ENCODE results near the gene TINAG. TPM values are rescaled to one million over a fixed set of nuclear protein-coding genes. Genes with fewer than 3 reads are reported as not detected.

Gene TINAG
- total and polyA plus RNA-seq, 2 of the 13 experiments (the other 11 are each of a cell fraction or from before 2014, with no cell fraction given), result 0.08 to 0.15 TPM

DNA sequence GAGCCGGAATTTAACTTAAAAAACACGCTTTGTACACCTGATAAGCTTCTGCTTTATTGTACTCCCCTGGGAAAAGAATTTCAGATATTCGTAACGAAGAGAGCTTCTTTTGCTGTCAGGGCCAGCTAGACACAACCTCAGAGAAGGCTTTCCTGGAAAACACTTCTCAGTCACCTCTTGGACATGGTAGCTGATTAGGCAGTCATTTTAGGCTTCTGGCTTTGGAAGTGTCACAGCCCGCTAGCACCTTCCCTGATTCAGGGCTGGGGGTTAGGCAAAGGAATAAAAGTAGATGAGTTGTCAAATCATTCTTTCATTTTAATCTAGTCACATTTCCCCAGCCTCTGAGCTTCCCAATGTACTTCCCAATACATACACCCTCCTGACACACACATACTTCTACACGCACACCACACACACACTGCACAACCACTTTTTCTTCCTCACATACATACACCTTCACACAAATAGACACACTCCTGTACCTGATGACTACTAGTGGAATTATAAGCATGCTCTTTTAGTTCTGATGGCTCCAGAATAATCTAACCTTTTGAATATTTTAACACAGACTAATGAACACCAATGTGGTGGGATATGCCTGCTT is 34.9 kb upstream of the TINAG start:
- Histone ChIP-seq H3K9ac (ENCODE audit: insufficient read depth, low read depth, low read length) (no peak overlapping the region), H3K36me3 (replicated peaks in 1 of 2; ENCODE audit: control insufficient read depth in 1 of 2, insufficient read depth in 2 of 2, low read length in 2 of 2) (no peaks in the 10 kb centered on the region), H3K27me3 (ENCODE audit: control insufficient read depth in 1 of 2, insufficient read depth in 2 of 2, low read length in 2 of 2) (no peaks in the 10 kb centered on the region), H4K20me1 (ENCODE audit: insufficient read depth, low read length) (no peaks in the 10 kb centered on the region), H3K9me3 (ENCODE audit: low read length) (no peaks in the 10 kb centered on the region), H3K79me2 (ENCODE audit: insufficient read depth, low read length) (no peaks in the 10 kb centered on the region), H3K4me3 (replicated peaks in 1 of 3; ENCODE audit: insufficient read depth in 1 of 3, low read depth in 2 of 3, low read length in 3 of 3) (no peak overlapping the region), H3K27ac (ENCODE audit: extremely low read length, insufficient read depth, low read length) (no peak overlapping the region), H3K4me1 (ENCODE audit: insufficient read depth, low read length) (no peaks in the 10 kb centered on the region), H2AFZ (ENCODE audit: low read length) (no peak overlapping the region), H3K4me2 (ENCODE audit: low read depth, low read length) (no peak overlapping the region)
- intact Hi-C loops (cut with micrococcal nuclease; ENCODE audit: unreplicated experiment) (no loop called here), in situ Hi-C loops (cut with HindIII; ENCODE audit: extremely low pct_ligation_motif_present, low pct_unique_long_range_greater_than_20kb) (no loop called here)
- ATAC-seq, result no peak
- BruUV-seq (replicated peaks), result no TSS peak
- TF ChIP-seq ZNF761 (CRISPR knock-in tag; conservative IDR thresholded peaks at IDR 0.05), result no peak
- TF ChIP-seq, protein P1, sequence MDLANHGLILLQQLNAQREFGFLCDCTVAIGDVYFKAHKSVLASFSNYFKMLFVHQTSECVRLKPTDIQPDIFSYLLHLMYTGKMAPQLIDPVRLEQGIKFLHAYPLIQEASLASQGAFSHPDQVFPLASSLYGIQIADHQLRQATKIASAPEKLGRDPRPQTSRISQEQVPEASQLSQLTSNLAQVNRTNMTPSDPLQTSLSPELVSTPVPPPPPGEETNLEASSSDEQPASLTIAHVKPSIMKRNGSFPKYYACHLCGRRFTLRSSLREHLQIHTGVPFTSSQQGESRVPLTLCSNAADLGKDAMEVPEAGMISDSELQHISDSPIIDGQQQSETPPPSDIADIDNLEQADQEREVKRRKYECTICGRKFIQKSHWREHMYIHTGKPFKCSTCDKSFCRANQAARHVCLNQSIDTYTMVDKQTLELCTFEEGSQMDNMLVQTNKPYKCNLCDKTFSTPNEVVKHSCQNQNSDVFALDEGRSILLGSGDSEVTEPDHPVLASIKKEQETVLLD (CRISPR knock-in tag; IDR thresholded peaks at IDR 0.05; ENCODE audit: low read depth), result no peak
- TF ChIP-seq ZNF570 (CRISPR knock-in tag; IDR thresholded peaks at IDR 0.05; ENCODE audit: borderline replicate concordance), result no peak
- no peak for TF ChIP-seq PLRG1 (conservative IDR thresholded peaks at IDR 0.05)
- no peak for TF ChIP-seq NAIF1 (CRISPR knock-in tag; IDR thresholded peaks at IDR 0.05; ENCODE audit: borderline replicate concordance)
- no peak for TF ChIP-seq ZNF136 (CRISPR knock-in tag; IDR thresholded peaks at IDR 0.05; ENCODE audit: low read depth)
- TF ChIP-seq ZNF253 (CRISPR knock-in tag; IDR thresholded peaks at IDR 0.05; ENCODE audit: borderline replicate concordance), result no peak
- TF ChIP-seq AGO1 (IDR thresholded peaks at IDR 0.05; ENCODE audit: low read depth, low read length, poor library complexity, severe bottlenecking), result no peak
- TF ChIP-seq, protein P2, sequence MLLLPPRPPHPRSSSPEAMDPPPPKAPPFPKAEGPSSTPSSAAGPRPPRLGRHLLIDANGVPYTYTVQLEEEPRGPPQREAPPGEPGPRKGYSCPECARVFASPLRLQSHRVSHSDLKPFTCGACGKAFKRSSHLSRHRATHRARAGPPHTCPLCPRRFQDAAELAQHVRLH (CRISPR knock-in tag; IDR thresholded peaks at IDR 0.05; ENCODE audit: borderline replicate concordance, low read depth), result no peak
- TF ChIP-seq ZNF605 (CRISPR knock-in tag; IDR thresholded peaks at IDR 0.05), result no peak
- no peak for TF ChIP-seq POLR2AphosphoS5 (IDR thresholded peaks at IDR 0.05; ENCODE audit: low read depth, low read length)
- no peak for TF ChIP-seq SAFB2 (CRISPR knock-in tag; IDR thresholded peaks at IDR 0.05; ENCODE audit: borderline replicate concordance, low read depth)
- TF ChIP-seq GATA4 (IDR thresholded peaks at IDR 0.05; ENCODE audit: borderline replicate concordance, low read depth), result no peak
- TF ChIP-seq ZNF674 (CRISPR knock-in tag; IDR thresholded peaks at IDR 0.05; ENCODE audit: low read depth), result no peak
- no peak for DNase-seq (ENCODE audit: low spot score)
- ChIA-PET CTCF (ENCODE audit: low intra/inter-chr PET ratio, low total read pairs) (no interaction called here), POLR2A (no interaction called here)
- 17% methylated on average over 6 of the region's 6 CpGs for WGBS (ENCODE audit: low lambda C conversion rate)
- FAIRE-seq, result no peak
